Activated CD4-positive, CD25-positive, alpha-beta regulatory T cell treated with anti-CD3 and anti-CD28 coated beads, Interleukin-2, amount 50 U/mL, for 24 hours (primary cell): ENCODE measurements around the gene OGFOD2.
A peak's percentile ranks its signal among the peaks of the same experiment; 100 is the strongest.

Experiments used
- ATAC-seq, 2 donors: fragments of 150-1000 bp; cut with Tn5 transposase; one replicate each; pipeline ENCODE4 v1.10.0; 2021; ENCODE audit warnings: mild to moderate bottlenecking in 1 of 2, moderate library complexity in 1 of 2

OGFOD2 gene

DNA sequence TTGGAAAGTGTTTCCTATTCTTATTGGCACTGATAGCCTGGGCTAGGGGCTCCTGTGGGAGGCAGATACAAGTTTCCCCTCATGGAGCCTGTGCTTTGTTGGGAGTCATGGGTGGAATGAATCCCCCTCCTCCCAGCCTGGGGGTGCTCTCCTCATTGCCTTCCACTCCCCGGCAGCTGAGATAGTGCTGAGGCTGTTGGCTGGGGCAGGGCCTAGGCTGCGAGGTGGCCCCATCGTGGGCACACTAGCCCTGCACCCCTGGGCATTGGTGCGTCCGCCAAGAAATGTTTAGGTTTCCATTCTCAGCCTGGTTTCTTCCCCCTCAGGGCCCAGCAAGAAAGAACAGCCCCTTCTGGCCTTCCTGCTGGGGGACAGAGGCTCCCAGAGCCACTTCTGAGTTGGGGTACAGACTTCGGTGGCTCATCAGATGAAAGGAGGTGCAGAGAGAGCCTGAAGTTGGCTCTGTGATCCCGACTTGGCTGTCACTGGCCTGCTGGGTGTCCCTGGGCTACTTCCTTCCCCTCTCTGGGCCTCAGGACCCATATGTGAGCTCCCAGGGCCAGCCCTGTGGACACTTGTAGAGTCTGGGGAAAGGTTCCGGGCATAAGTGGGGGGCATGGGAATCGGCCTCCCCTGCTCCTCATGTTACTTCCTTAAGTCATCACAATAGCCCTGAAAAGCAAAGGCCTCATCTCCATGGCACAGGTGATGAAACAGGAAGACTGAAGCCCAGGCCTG, 2.8 kb downstream of the OGFOD2 start:
- ATAC-seq: no peak

DNA sequence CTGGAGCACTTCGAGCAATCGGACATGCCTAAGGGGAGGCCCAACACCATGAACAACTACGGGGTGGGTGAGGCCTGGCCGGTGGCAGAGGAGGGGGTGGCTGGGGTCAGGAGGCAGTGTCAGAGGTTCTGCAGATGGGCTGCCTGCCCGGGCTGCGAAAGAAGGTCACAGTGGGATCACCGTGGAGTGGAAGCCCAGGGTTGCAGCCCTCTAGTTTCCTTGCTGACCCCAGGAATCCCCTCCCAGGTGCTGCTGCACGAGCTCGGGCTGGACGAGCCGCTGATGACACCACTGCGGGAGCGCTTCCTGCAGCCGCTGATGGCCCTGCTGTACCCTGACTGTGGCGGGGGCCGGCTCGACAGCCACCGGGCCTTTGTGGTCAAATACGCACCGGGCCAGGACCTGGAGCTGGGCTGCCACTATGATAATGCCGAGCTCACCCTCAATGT, 3.5 kb downstream of the OGFOD2 start:
- no peak for ATAC-seq

DNA sequence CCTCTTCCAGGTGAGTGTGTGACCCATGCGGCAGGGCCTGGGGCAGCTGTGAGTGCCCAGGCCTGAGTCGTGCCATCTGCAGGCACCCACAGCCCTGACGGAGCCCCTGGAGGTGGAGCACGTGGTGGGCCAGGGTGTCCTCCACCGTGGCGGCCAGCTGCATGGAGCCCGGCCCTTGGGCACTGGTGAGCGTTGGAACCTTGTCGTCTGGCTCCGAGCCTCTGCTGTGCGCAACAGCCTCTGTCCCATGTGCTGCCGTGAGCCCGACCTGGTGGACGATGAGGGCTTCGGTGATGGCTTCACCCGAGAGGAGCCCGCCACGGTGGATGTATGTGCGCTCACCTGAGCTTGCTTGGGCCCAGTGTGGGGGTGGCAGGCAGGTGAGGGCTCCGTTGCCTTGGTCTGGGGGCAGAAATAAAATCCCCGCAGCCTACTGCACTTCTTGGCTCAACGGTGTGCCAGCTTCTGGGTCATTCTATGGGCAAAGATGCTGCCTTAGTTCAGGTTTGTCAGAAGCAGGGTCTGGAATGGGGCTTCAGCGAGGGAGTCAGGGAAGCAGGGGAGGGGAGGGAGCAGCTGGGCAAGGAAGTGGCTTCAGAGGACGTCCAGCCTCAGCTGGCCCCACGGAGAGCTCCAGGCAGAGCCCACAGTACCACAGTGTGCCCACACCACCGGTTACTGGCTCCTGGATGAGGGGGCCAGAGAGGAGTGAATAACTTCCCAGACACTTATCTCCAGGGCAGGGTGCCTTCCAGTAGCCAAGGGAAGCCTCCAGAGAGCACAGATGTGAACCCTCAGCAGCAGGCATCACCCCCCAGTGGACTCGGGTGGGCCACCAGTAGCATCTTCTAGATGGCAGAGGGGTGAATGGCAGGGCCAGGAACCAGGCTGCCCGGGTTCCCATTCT, 4.2 kb downstream of the OGFOD2 start:
- ATAC-seq: no peak

DNA sequence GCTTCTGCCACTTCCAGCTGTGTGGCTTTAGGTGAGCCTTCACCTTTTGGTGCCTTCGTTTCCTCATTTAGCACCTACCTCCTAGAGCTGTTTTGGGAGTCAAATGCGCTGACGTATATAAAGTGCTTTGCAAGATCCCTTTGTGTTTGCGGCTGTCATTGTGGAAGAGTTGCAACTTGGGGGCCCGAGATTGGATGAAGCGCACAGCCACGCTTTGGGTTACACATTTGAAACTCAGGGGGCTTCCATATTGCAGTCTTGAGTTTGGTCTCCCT, 4.8 kb downstream of the OGFOD2 start:
- ATAC-seq: no peak

DNA sequence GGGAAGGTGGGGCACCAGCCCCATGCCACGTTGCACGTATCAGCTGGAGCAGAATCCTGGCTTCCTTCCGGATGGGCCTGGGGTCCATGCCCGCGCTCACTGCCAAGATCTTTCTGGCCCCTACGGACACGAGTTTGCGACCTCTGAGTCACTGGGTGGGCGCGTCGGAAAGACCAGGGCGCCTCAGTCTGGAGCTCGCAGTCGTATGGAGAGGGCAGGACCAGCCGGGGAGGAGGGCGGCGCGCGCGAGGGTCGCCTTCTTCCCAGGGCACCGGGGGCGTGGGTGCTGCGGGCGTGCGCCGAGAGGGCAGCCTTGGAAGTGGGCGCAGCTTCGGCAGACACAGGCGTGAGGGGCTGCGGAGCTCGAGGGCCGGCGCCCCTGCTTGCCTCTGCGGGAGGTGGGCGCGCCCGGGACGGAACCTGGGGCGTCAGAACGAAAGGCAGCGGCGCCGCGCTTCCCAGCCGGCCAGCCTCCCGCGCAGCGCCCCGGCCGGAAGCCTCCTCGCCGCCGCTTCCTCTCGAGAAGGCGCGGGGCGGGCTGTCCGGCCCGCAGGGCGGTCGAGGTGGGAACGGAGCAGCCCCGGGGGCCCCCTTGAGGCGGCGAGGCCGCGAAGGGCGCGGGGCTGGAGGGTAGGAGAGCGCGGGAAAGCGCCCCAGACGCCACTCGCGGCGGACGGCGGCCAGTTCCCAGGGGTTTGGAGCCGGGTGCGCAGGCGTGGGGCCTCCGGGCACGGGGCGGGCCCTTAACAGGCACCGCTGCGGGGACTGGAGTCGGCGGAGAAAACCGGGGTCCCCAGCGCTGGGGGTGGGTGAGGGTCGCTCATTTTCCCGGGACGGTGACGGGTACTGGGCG, 5.4 kb downstream of the OGFOD2 start, which contains the start of gene ARL6IP4:
Gene ARL6IP4, plus strand, starts transcription at position 499 of the 853 bp plus-strand sequence. CDS start 459 bp downstream, outside the sequence.
- peak; percentile 81 to 82 for ATAC-seq

DNA sequence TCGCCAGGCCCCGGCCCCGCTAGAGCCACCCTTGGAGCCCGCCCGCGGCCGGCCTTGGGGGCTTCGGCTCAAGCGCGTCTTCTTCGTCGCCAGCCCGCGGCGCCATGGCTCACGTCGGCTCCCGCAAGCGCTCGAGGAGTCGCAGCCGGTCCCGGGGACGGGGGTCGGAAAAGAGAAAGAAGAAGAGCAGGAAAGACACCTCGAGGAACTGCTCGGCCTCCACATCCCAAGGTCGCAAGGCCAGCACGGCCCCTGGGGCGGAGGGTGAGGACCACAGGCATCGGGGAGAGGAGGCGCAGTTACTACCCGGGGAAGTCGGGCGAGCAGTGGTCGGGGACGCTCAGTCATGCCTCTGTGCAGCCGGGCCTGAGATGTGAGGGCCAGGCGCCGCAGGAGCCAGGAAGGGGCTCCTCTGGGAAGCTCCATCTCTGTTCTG, 6.0 kb downstream of the OGFOD2 start:
- ATAC-seq: peak; percentile 11 to 19

DNA sequence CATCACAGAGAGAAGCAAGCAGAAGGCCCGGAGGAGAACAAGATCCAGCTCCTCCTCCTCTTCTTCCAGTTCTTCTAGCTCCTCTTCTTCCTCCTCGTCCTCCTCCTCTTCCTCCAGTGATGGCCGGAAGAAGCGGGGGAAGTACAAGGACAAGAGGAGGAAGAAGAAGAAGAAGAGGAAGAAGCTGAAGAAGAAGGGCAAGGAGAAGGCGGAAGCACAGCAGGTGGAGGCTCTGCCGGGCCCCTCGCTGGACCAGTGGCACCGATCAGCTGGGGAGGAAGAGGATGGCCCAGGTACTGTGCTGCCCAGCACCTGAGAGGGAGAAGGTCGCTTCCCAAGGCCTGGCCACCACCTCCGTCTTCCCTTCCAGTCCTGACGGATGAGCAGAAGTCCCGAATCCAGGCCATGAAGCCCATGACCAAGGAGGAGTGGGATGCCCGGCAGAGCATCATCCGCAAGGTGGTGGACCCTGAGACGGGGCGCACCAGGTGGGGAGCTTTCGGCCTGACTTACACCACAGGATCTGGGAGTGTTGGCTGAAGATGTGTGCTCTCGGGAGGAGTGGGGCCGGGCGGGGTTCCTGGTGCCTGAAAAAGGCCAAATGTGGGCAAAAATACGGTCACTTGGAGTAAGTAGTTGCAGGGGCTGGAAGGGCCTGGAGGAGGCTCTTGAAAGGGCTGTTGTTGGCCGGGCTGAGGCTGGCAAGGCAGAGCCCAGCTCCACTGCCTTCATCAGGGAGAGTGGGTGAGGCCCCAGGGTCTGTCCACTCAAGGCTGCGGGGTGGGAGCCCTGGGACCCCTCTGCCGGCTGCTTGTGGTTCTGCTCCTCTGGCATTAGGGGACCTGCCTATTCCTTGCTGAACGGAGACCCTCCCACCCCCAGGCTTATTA, 6.8 kb downstream of the OGFOD2 start:
- ATAC-seq: no peak

DNA sequence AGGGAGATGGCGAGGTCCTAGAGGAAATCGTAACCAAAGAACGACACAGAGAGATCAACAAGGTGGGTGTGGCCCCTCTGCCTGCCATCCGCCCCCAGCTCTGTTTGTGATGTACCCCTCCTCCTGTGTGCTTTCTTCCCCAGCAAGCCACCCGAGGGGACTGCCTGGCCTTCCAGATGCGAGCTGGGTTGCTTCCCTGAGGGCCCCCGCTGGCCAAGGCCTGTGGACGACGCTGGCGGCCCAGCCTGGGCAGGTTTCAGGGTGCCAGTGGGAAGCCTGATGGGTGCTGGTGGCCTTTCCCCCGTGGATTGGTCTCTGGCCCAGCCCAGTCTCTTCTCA, 7.4 kb downstream of the OGFOD2 start:
- ATAC-seq: no peak

DNA sequence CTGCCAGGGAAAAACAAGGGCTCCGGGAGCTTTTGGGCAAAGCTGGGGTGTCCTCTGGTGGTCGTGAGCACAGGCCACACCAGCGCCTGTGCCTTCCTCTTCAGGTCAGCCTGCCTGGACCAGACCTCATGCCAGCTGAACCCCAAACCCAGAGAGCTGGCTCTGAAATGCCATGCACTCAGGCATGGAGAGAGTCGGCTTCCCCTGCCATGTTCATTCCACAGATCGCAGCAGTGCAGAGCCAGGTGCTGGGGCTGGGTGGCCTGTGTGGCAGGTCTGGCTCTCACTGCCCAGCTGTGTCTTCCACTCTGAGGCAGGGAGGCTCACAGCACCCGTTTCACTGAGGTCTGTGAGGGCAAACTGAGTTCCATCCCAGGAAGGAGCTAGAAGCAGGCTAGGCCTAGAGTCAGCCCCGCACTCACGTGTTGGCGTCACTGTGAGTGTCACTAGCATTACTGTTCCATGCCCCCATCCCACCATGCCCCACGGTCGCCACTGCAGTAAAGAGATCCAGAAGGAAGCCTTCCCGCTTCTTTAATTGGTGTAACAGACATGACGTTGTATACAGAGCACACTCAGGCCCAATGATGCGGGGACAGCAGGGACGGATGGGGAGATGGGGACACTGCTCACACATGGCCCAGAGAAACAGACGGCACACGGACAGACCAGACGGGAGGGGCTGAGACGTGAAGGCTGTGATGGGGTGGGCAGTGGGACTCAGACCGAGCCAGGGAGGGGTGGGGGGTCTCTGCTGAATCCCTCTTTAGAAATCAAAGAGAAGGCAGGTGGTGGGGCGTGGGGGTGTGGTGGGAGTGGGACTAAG, 8.1 kb downstream of the OGFOD2 start:
- no peak for ATAC-seq

DNA sequence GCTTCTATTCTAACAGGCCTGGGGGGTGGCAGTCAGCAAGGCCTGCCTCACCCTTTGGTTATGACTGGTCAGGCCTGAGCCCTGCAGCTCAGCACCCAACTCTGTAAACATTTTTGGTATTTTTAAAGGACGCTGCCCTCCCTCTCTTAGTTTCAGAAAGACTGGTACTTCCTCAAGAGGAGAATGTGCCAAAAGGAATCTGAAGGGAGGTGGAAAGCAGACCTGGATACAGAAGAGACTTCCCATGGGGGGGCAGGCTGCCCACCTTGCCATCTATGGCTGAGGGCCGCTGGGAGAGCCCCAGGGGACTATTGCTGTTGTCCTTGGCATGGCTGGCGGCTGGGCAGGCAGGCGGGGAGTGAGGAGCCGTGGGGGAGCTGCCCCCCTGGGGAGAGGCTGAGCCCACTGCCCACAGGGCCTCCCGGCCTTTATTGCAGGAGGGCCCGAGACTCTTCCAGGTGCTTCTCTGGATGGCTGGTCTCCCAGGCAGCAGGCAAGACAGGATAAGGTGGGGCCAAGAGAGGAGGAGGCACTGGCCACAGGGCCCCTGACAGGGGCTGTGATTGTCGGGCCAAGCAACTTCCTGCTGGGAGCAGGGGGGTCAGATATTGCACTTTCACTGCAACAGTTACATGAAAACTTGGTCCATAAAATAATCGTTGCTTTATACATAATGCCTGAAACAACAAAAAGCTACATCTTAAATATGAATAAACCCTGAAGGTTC, 8.9 kb downstream of the OGFOD2 start:
- ATAC-seq: no peak

DNA sequence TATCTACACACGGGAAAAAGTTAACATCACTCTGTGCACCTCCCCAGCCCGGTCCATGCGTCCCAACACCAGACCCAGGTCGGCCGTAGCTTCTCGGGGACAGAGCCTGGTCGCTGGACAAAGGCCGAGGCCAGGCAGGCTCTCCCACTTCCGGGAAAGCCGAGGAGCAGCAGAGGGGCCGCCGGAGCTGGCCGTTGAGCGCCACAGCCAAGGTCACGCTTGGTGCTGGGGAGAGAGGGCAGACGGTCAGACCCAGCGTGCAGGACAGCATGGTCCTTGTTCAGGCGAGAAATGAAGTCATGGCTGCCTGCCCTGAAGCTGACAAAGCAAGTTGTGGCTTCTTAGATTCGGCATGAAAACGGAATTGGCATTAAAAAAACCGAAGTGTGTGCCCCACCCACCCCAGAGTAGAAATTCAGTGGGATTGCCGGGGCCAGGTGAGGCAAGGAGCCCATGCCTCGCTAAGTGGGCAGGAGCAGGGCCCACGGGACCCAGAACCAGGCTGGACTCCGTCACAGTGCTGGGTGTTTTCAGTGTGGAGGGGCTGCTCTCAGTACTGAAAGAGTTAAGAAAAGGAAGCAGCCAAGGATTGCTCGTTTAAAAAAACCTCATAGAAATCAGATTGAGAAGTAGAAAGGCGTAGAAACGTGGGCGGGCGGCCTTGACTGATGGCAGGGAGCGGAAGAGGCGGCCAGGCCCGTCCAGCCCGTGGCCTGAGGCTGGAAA, 9.7 kb downstream of the OGFOD2 start:
- no peak for ATAC-seq

DNA sequence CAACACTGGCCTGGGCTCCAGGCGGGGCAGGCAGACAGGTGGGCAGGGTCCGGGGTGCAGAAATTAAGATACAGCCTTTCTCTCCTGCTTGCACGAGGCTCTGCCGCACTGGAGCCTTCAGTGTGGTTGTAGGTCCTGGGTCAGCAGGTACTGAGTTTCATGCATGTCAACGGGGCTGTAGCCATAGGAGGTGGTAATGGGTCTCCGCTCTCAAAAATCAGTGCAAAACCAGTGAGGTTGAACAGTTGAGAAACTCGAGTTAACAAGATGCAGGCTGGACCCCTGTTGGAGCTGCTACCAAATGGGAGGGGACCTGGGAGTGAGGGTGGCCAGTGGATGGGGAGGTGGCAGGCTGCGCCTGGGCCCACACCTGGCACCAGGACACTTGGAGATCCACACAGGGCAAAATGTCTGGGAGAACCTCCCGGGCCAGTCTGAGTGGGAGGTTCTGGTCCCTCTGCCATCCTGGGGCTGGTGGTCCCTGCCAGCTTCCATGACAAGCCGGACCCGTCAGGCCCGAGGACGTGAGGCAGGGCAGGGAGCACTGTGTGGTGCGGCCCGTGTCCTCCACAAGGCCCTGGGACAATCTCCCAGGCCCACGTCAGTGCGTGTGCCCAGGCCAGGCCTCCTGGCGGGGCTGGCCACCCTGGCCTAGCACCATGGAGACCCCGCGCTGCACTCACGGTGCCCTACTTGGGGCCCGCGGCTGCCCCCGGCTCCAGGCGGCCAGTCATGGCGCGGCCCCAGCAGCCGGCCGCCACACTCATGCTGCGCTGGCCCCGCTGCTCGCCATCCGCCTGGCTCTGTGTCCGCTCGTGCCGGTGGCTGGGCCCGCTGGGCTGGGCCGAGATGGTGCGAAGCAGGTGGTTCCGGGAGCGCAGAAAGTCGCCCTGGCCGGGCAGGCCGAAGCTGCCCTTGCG, 10.6 kb downstream of the OGFOD2 start:
- ATAC-seq: no peak

DNA sequence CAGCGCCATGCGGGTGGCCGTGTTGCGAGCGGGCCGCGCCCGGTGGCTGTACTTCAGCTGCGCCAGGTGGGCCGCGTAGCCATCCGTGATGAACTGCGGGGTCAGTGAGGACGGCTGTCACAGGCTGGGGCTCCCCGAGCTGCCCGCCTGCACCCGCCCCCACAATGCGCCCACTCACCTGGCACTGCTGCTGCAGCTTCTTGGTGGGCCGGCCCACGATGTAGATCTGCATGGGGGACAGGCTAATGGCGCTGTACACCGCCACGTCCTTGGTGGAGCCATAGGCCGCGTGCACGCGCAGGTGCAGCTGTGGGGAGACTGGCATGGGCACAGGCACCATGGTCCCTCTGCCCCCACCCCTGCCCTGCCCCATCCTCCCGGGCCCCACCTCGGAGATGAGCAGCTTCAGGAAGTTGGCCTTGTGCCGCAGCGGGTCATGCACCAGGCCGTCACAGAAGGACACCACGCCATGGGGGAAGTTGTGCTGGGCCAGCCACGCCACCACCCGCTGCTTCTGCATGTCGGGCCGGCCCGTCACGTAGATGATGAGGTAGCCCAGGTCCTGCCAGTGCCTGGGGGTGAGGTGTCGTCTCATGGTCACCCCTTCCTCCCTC, 11.3 kb downstream of the OGFOD2 start:
- ATAC-seq: no peak

DNA sequence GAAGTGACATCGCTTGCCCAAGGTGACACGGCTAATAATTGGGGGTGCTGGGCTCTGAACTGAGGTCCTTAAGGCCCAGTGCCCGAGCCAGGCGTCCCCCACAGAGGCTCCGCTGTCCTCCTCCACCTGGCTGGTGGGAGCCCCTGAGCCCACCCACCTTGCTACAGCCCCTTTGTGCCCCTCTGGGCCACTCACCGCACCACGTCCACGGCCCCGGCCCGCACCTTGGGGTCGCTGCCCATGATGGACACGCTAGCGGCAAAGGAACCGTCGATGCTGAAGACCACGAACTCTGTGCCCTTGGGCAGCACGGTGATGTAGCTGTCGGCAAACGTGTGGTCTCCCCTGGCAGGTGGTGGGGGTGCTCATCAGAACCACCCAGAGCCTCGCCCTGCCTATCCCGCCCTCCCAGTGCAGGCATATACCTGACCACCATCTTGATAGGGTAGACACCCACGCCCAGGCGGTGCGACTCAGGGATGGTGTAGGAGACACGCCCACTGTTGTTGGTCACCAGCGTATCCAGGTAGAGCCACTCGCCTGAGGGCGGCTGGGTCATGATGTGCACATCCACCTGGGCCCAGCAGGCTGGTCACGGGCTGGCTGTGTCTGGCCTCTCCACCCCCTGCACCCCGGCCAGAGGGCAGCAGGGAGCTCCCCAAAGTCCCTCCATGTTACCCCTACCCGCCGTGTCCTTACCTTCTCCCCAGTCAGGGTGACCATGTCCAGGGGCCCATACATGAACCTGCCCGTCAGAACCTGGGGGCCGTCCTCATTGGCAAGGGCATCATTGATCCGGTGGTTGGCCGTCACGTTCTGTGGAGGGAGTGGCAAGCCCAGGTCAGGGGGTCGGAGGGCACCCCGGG, 12.3 kb downstream of the OGFOD2 start:
- ATAC-seq: no peak

DNA sequence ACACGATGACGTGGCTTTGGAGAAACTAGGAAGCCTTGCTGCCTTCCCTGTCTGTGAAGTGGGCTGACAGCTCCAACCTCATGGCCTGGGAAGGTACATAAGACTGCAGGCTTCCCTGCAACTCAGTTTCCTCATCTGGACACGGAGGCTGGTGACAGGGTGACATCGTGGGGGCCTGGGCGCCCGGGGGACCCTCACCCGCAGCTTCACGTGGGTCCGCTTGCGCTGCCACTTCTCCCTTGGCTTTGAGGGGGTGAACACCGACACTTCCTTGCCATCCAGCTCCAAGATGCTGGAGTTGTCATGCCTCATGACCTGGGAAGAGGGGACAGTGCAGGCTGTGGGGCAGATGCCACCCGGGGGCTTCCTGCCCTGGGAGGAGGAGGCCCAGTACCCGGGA, 13.0 kb downstream of the OGFOD2 start:
- no peak for ATAC-seq

DNA sequence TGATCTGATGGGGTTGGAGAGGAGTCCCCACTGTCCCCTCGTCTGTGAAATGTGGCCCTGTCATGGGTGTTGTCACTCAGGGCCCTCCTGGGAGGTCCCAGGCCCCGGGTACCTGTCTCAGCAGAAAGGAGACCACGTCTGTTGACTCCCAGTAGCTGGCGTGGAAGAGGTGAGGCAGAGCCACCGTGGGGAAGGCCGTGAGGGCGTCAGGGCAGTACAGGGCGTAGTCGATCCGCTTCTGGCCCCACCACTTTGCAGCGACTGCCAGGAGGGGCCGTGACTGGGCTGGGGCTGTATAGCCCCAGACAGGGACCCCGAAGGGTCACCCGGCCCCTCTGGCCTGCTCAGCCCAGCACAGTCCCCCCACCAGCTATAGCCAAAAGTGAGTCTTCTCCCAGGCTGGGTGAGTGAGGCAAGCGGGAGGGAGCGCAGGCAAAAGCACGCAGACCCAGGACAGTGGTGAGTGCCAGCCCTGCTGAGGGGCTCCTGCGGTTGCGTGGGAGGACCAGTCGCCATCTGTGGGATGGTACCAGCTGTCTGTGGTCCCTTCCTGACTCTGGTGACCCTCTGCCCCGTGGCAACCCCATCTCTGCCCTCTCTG, 13.7 kb downstream of the OGFOD2 start:
- no peak for ATAC-seq
